Skeletal muscle satellite cell (primary cell): ENCODE measurements around the gene DAB1.

Experiments used
- H3K27me3 ChIP-seq: 2 replicates; pipeline ENCODE4 v1.7.0; 2013; ENCODE audit warnings: low read length; ENCODE audit not compliant: control insufficient read depth, insufficient read depth
- H3K36me3 ChIP-seq: 2 replicates; pipeline ENCODE4 v1.7.0; 2013; ENCODE audit warnings: mild to moderate bottlenecking, control low read depth, low read length; ENCODE audit not compliant: insufficient read depth
- H3K4me1 ChIP-seq: 2 replicates; pipeline ENCODE4 v1.7.0; 2013; ENCODE audit warnings: low read length; ENCODE audit not compliant: control insufficient read depth, insufficient read depth
- H3K4me2 ChIP-seq: 2 replicates; pipeline ENCODE4 v1.7.0; 2013; ENCODE audit warnings: mild to moderate bottlenecking, low read length
- H3K4me3 ChIP-seq: 2 replicates; pipeline ENCODE4 v1.7.0; 2013; ENCODE audit warnings: low read length
- H3K9ac ChIP-seq: 2 replicates; pipeline ENCODE4 v1.7.0; 2013; ENCODE audit warnings: mild to moderate bottlenecking, low read depth, low read length, moderate library complexity
- H3K9me3 ChIP-seq: replicated peaks from 2 replicates; pipeline ENCODE4 v1.7.0; 2013; ENCODE audit warnings: mild to moderate bottlenecking, control low read depth, low read length

DAB1 gene

GRCh38 chr1:57329001-57329527 is 94.8 kb downstream of the DAB1 start:
- Histone ChIP-seq H3K9me3 (no peaks in the 10 kb centered on the region), H3K4me3 (no peak overlapping the region), H3K4me2 (no peak overlapping the region), H3K36me3 (no peaks in the 10 kb centered on the region), H3K27me3 (no peaks in the 10 kb centered on the region), H3K4me1 (no peaks in the 10 kb centered on the region), H3K9ac (no peak overlapping the region)

GRCh38 chr1:57327946-57328345 is 95.9 kb downstream of the DAB1 start:
- no peaks in the 10 kb centered on the region for H3K36me3 ChIP-seq
- no peak overlapping the region for H3K4me2 ChIP-seq
- H3K9me3 ChIP-seq = no peaks in the 10 kb centered on the region
- H3K4me3 ChIP-seq = no peak overlapping the region
- H3K4me1 ChIP-seq = no peaks in the 10 kb centered on the region
- H3K27me3 ChIP-seq = no peaks in the 10 kb centered on the region
- no peak overlapping the region for H3K9ac ChIP-seq

DNA sequence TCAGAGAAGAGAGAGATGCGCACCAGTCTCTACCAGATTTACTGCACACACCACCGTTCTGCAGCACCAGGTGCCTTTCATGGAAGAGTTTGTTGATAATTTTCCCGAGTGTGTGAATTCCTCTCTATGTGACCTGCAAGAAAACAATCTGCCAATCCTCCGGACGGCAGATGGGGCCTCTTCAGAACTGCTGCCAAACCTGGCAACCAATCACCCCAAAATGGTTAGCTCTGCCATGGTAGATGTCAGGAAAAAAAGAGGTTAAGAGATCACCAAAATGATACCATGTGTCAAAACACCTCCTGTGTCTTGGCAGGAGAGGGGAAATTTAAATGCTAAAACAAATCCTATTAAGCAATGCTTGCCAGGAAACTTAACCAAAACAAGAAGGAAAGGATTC is 96.5 kb downstream of the DAB1 start:
- H3K27me3 ChIP-seq = no peaks in the 10 kb centered on the region
- no peaks in the 10 kb centered on the region for H3K4me1 ChIP-seq
- H3K4me2 ChIP-seq = no peak overlapping the region
- H3K4me3 ChIP-seq = no peak overlapping the region
- H3K36me3 ChIP-seq = no peaks in the 10 kb centered on the region
- no peak overlapping the region for H3K9ac ChIP-seq
- H3K9me3 ChIP-seq = no peaks in the 10 kb centered on the region

- Histone ChIP-seq H3K9ac (no peak overlapping the region), H3K4me3 (no peak overlapping the region), H3K9me3 (no peaks in the 10 kb centered on the region), H3K36me3 (no peaks in the 10 kb centered on the region), H3K4me2 (no peak overlapping the region), H3K27me3 (no peaks in the 10 kb centered on the region), H3K4me1 (no peaks in the 10 kb centered on the region)
These were observed 98.3 kb downstream of the DAB1 start for GRCh38 chr1:57325536-57325935.

DNA sequence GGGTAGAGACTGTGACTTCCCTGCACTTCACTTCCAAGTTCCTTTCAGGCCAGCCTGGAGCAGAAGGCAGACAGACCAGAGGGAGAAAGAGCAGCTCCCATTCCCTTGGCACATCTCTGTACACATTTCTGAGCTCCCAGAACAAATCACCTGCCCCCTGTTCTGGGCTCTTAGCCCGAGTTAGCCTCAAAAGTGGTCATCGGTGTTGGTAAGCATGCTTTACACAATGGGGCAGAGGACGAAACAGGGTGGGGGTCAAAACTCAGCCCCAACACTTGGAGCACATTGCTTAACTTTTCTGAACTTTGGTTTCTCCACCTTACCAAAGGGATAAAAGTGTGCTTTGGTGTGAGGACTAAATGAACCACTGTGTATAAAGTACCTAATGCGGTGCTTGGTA is 98.7 kb downstream of the DAB1 start:
- Histone ChIP-seq H3K4me2 (no peak overlapping the region), H3K4me1 (no peaks in the 10 kb centered on the region), H3K9me3 (no peaks in the 10 kb centered on the region), H3K36me3 (no peaks in the 10 kb centered on the region), H3K9ac (no peak overlapping the region), H3K4me3 (no peak overlapping the region), H3K27me3 (no peaks in the 10 kb centered on the region)

GRCh38 chr1:57324388-57324787 is 99.5 kb downstream of the DAB1 start:
- Histone ChIP-seq H3K36me3 (no peaks in the 10 kb centered on the region), H3K9ac (no peak overlapping the region), H3K4me2 (no peak overlapping the region), H3K4me1 (no peaks in the 10 kb centered on the region), H3K27me3 (no peaks in the 10 kb centered on the region), H3K4me3 (no peak overlapping the region), H3K9me3 (no peaks in the 10 kb centered on the region)

DNA sequence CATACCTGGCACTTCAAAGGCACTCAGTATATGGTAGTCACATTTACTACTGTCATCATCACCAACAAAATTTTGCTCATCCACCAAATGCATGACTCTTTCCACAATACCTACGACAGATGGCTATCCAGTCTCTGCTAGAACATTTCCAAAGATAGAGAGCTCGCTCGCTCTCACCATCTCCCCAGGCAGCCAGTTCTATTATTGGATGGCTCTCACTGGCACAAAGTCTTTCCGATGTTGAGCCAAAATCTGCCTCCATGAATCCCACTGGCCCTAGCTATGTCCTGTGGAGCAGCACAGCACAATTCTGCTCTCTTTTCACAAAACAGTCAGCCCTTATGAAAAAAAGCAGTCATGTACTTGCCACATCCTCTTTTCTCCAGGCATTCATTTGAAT is 102.1 kb downstream of the DAB1 start:
- Histone ChIP-seq H3K4me1 (no peaks in the 10 kb centered on the region), H3K4me2 (no peak overlapping the region), H3K27me3 (no peaks in the 10 kb centered on the region), H3K4me3 (no peak overlapping the region), H3K9ac (no peak overlapping the region), H3K36me3 (no peaks in the 10 kb centered on the region), H3K9me3 (no peaks in the 10 kb centered on the region)

GRCh38 chr1:57319791-57320190 is 104.1 kb downstream of the DAB1 start:
- no peak overlapping the region for H3K4me3 ChIP-seq
- no peaks in the 10 kb centered on the region for H3K27me3 ChIP-seq
- no peaks in the 10 kb centered on the region for H3K4me1 ChIP-seq
- no peak overlapping the region for H3K4me2 ChIP-seq
- no peaks in the 10 kb centered on the region for H3K36me3 ChIP-seq
- H3K9ac ChIP-seq = no peak overlapping the region
- H3K9me3 ChIP-seq = no peaks in the 10 kb centered on the region

- Histone ChIP-seq H3K27me3 (no peaks in the 10 kb centered on the region), H3K4me3 (no peak overlapping the region), H3K4me1 (no peaks in the 10 kb centered on the region), H3K9me3 (no peaks in the 10 kb centered on the region), H3K36me3 (no peaks in the 10 kb centered on the region), H3K9ac (no peak overlapping the region), H3K4me2 (no peak overlapping the region)
These were observed 104.7 kb downstream of the DAB1 start for GRCh38 chr1:57319165-57319564.

DNA sequence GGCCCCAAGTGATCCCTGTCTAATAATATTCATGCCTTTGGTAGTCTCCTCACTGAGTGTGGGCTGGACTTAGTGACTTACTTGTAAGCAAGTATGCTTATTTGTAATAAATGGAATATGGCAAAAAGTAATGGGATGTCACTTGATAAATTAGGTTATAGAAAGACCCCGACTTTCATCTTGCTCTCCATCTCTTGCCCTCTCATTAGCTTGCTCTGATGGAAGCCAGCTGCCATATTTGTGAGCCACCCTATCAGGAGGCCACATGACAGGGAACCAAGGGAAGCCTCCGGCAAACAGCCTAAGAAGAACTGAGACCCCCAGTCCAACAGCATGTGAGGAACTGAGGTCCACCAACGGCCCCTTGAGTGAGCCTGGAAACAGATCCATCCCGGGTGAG is 107.0 kb downstream of the DAB1 start:
- Histone ChIP-seq H3K4me3 (no peak overlapping the region), H3K9ac (no peak overlapping the region), H3K27me3 (no peaks in the 10 kb centered on the region), H3K4me2 (no peak overlapping the region), H3K9me3 (no peaks in the 10 kb centered on the region), H3K36me3 (no peaks in the 10 kb centered on the region), H3K4me1 (no peaks in the 10 kb centered on the region)

DNA sequence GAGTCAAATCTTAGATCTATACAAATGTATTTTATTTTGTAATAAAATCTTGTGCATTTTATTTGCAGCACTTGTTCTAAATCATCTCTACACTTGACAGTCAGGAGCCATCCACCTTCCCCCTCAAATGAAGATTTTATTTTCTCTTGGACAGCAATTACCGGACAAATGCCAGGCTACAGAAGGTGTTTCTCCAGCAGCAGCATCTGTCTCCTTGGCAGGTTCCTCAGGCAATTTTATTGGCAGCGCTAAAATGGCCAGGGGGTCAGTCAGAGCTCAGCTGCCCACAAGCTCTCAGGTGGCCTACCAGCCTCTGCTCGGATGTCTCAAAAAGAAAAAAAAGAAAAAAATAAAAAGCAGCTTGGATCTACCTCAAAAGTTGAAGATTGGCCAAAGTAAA is 107.6 kb downstream of the DAB1 start:
- Histone ChIP-seq H3K4me3 (no peak overlapping the region), H3K4me1 (no peaks in the 10 kb centered on the region), H3K9ac (no peak overlapping the region), H3K36me3 (no peaks in the 10 kb centered on the region), H3K4me2 (no peak overlapping the region), H3K27me3 (no peaks in the 10 kb centered on the region), H3K9me3 (no peaks in the 10 kb centered on the region)

GRCh38 chr1:57312869-57313268 is 111.0 kb downstream of the DAB1 start:
- Histone ChIP-seq H3K9me3 (no peaks in the 10 kb centered on the region), H3K4me2 (no peak overlapping the region), H3K9ac (no peak overlapping the region), H3K4me3 (no peak overlapping the region), H3K4me1 (no peaks in the 10 kb centered on the region), H3K36me3 (no peaks in the 10 kb centered on the region), H3K27me3 (no peaks in the 10 kb centered on the region)
